SK-N-SH (cell line): ENCODE measurements around the gene REPS2. TPM values are rescaled to one million over a fixed set of nuclear protein-coding genes. Genes with fewer than 3 reads are reported as not detected.

Experiments
- CTCF ChIA-PET: fragments of 300-600, 350-600 bp; formaldehyde crosslinking; extraction: SDS; loops from one replicate; lab custom pipeline; 2021; lab: Yijun Ruan, JAX
- POLR2A ChIA-PET: fragments of 350-600 bp; sonication (Branson Sonifier 250); formaldehyde crosslinking; extraction: SDS; loops from one replicate; lab custom pipeline; 2020; ENCODE audit warnings: antibody characterized with exemption, inconsistent platforms; lab: Yijun Ruan, JAX
- DNase-seq: peaks from one replicate; pipeline ENCODE4 v3.0.0; 2012
- H2AFZ ChIP-seq: fragments of 200-600 bp; sonication (generic); 2 replicates; pipeline ENCODE4 v1.8.1; 2016; ENCODE audit warnings: antibody characterized with exemption, mild to moderate bottlenecking, low read depth
- H3F3A ChIP-seq: fragments of 200-600 bp; sonication (generic); replicated peaks from 2 replicates; pipeline ENCODE3; 2016; ENCODE audit warnings: antibody characterized with exemption, mild to moderate bottlenecking; ENCODE audit not compliant: insufficient read depth
- H3K27ac ChIP-seq, 2 experiments: fragments of 200-500 bp in 1 of 2; fragments of 200-600 bp in 1 of 2; sonication (Bioruptor generic) in 1 of 2; sonication (generic), shearing (Covaris generic) in 1 of 2; 2 replicates each; pipeline versions ENCODE4 v1.5.1 to v1.6.1; 2014 to 2016; ENCODE audit warnings: low read depth in 2 of 2, inconsistent platforms in 1 of 2, low read length in 1 of 2, mild to moderate bottlenecking in 1 of 2, mixed read lengths in 1 of 2
- H3K27me3 ChIP-seq: fragments of 200-600 bp; sonication (generic), shearing (Covaris generic); 2 replicates; pipeline ENCODE4 v1.6.1; 2016; ENCODE audit warnings: mixed run types; ENCODE audit not compliant: insufficient read depth
- H3K36me3 ChIP-seq, 2 experiments: fragments of 200-500 bp in 1 of 2; fragments of 200-600 bp in 1 of 2; sonication (Bioruptor generic) in 1 of 2; sonication (generic) in 1 of 2; replicated peaks in 1 of 2; 2 replicates each; pipeline versions ENCODE3 to v1.5.1; 2014 to 2016; ENCODE audit warnings: low read length in 1 of 2, mild to moderate bottlenecking in 1 of 2; ENCODE audit not compliant: insufficient read depth in 2 of 2, control insufficient read depth in 1 of 2
- H3K4me1 ChIP-seq, 2 experiments: fragments of 200-500 bp in 1 of 2; fragments of 200-600 bp in 1 of 2; sonication (Bioruptor generic) in 1 of 2; sonication (generic), shearing (Covaris generic) in 1 of 2; 2 replicates each; pipeline versions ENCODE4 v1.5.1 to v1.6.1; 2014 to 2016; ENCODE audit warnings: low read depth in 1 of 2, low read length in 1 of 2, mixed run types in 1 of 2; ENCODE audit not compliant: insufficient read depth in 2 of 2, control insufficient read depth in 1 of 2
- H3K4me2 ChIP-seq: fragments of 200-600 bp; sonication (generic), shearing (Covaris generic); 2 replicates; pipeline ENCODE4 v1.6.1; 2017; ENCODE audit warnings: mixed run types
- H3K4me3 ChIP-seq, 2 experiments: fragments of 200-500 bp in 1 of 2; fragments of 200-600 bp in 1 of 2; sonication (Bioruptor generic) in 1 of 2; sonication (generic), shearing (Covaris generic) in 1 of 2; 2 replicates each; pipeline versions ENCODE4 v1.5.1 to v1.8.1; 2014 to 2016; ENCODE audit warnings: low read depth in 2 of 2, inconsistent platforms in 1 of 2, low read length in 1 of 2, mild to moderate bottlenecking in 1 of 2, mixed read lengths in 1 of 2, moderate library complexity in 1 of 2
- H3K79me2 ChIP-seq: fragments of 200-600 bp; sonication (generic); 2 replicates; pipeline ENCODE4 v1.8.1; 2017; ENCODE audit warnings: mild to moderate bottlenecking; ENCODE audit not compliant: insufficient read depth
- H3K9ac ChIP-seq: fragments of 200-600 bp; sonication (generic); 2 replicates; pipeline ENCODE4 v1.6.1; 2017; ENCODE audit warnings: mixed run types
- H3K9me2 ChIP-seq: fragments of 200-600 bp; sonication (generic); 2 replicates; pipeline ENCODE4 v1.6.1; 2017; ENCODE audit warnings: mixed run types
- H3K9me3 ChIP-seq: fragments of 200-600 bp; sonication (generic); 2 replicates; pipeline ENCODE4 v1.6.1; 2017; ENCODE audit warnings: mixed run types, mild to moderate bottlenecking, moderate library complexity
- H4K20me1 ChIP-seq: fragments of 200-600 bp; sonication (generic); 2 replicates; pipeline ENCODE4 v1.6.1; 2017; ENCODE audit warnings: mild to moderate bottlenecking, mixed run types; ENCODE audit not compliant: insufficient read depth
- FOXM1 ChIP-seq: IDR thresholded peaks from 2 replicates; pipeline ENCODE4 v1.4.0; 2012; ENCODE audit warnings: low read depth, mild to moderate bottlenecking
- GATA2 ChIP-seq: sonication (generic); formaldehyde crosslinking; IDR thresholded peaks from 2 replicates; pipeline ENCODE4 v1.5.0; 2020; ENCODE audit warnings: mild to moderate bottlenecking, missing genetic modification reagents
- MXI1 ChIP-seq: IDR thresholded peaks from 2 replicates; pipeline ENCODE4 v1.6.1; 2012; ENCODE audit warnings: mild to moderate bottlenecking, low read depth, low read length, improper control_type of control experiment
- PBX3 ChIP-seq: IDR thresholded peaks from 2 replicates; pipeline ENCODE4; 2012
- POLR2AphosphoS5 ChIP-seq: IDR thresholded peaks from 2 replicates; pipeline ENCODE4 v1.6.1; 2012; ENCODE audit warnings: low read depth, low read length
- RAD21 ChIP-seq: IDR thresholded peaks from 2 replicates; pipeline ENCODE4 v1.6.1; 2012; ENCODE audit warnings: mild to moderate bottlenecking, low read length
- RXRA ChIP-seq: IDR thresholded peaks from 2 replicates; pipeline ENCODE4 v1.4.0; 2012; ENCODE audit warnings: low read depth, mild to moderate bottlenecking, borderline replicate concordance
- SIN3A ChIP-seq: IDR thresholded peaks from 2 replicates; pipeline ENCODE4 v1.6.1; 2012; ENCODE audit warnings: low read depth, mild to moderate bottlenecking, low read length, moderate library complexity, borderline replicate concordance
- TEAD4 ChIP-seq: IDR thresholded peaks from 2 replicates; pipeline ENCODE4 v1.4.0; 2012; ENCODE audit warnings: mild to moderate bottlenecking, borderline replicate concordance; ENCODE audit not compliant: insufficient read depth
- USF2 ChIP-seq: fragments of 150-350 bp; IDR thresholded peaks from 2 replicates; pipeline ENCODE4 v1.6.1; 2017; ENCODE audit warnings: antibody characterized with exemption, low read length, low read depth, borderline replicate concordance
- YY1 ChIP-seq: IDR thresholded peaks from 2 replicates; pipeline ENCODE4 v1.4.0; 2012; ENCODE audit warnings: low read depth, mild to moderate bottlenecking
- WGBS: methylation state at CpG from one replicate; pipeline ENCODE4 v1.1.6; 2017; ENCODE audit warnings: low lambda C conversion rate; 5-methylcytosine and 5-hydroxymethylcytosine counted together
- polyA plus RNA-seq, 3 experiments: library from polyadenylated mRNA; depleted of rRNA; stranded (reverse); fragments of >200 nt; gene quantifications; 2 replicates each; pipeline ENCODE4 v1.2.3, GENCODE V29; 2012
- TF ChIP-seq, protein P1 (sequence below): IDR thresholded peaks from 2 replicates; pipeline ENCODE4 v1.4.0; 2012; ENCODE audit warnings: low read depth, borderline replicate concordance

The REPS2 gene
- polyA plus RNA-seq, 1 of the 3 experiments (the other 2 are of a cell fraction), result 0.62 TPM

DNA sequence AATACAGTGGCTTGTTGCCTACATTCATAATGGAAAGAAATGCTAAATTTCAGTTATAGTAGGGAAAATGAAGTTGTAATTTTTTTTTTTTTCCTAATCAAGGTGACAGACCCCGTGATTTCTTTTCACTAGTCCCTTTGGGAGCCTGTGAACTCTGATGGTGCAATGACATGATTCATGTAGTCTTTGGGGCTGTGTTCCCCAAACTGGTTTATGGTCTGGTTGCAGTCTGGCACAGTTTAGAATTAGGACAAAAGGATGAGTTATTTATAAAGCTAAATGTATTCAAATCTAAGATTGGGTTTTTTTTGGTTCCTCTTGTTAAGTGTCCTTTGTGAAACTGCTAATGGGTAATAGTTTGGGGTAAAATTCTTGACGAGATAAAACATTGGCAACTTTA lies 66.0 kb downstream of the REPS2 start:
- Histone ChIP-seq H3K4me1 (no peaks in the 10 kb centered on the region), H3K9me2 (no peaks in the 10 kb centered on the region), H3K27me3 (no peaks in the 10 kb centered on the region; the same call in 1 of the 2 replicates), H3K4me2 (no peak overlapping the region), H2AFZ (no peak overlapping the region), H3K9ac (no peak overlapping the region), H4K20me1 (no peaks in the 10 kb centered on the region), H3F3A (no peaks in the 10 kb centered on the region), H3K27ac (no peak overlapping the region), H3K79me2 (no peaks in the 10 kb centered on the region), H3K36me3 (no peaks in the 10 kb centered on the region), H3K9me3 (no peaks in the 10 kb centered on the region), H3K4me3 (no peak overlapping the region)
- TF ChIP-seq RXRA (no peak), YY1 (no peak), USF2 (no peak), PBX3 (no peak), POLR2AphosphoS5 (no peak), MXI1 (no peak), TEAD4 (no peak), GATA2 (CRISPR knock-in tag) (no peak), RAD21 (no peak)
- DNase-seq, result no peak
- ChIA-PET CTCF (no interaction called here), POLR2A (no interaction called here)
- WGBS, result 47% methylated on average over 2 of the region's 2 CpGs

- Histone ChIP-seq H3K27ac (no peak overlapping the region), H3K4me2 (no peak overlapping the region), H3K9ac (no peak overlapping the region), H3K9me2 (no peaks in the 10 kb centered on the region), H3K4me3 (no peak overlapping the region; a peak in 1 of 4 replicates), H3K79me2 (no peaks in the 10 kb centered on the region), H3F3A (no peaks in the 10 kb centered on the region), H3K36me3 (no peaks in the 10 kb centered on the region), H4K20me1 (no peaks in the 10 kb centered on the region), H3K4me1 (no peaks in the 10 kb centered on the region), H3K9me3 (no peaks in the 10 kb centered on the region), H3K27me3 (no peaks in the 10 kb centered on the region; the same call in 1 of the 2 replicates), H2AFZ (no peak overlapping the region)
- DNase-seq, result no peak
- TF ChIP-seq RAD21 (no peak), SIN3A (no peak), FOXM1 (no peak), PBX3 (no peak)
- TF ChIP-seq, protein P1, sequence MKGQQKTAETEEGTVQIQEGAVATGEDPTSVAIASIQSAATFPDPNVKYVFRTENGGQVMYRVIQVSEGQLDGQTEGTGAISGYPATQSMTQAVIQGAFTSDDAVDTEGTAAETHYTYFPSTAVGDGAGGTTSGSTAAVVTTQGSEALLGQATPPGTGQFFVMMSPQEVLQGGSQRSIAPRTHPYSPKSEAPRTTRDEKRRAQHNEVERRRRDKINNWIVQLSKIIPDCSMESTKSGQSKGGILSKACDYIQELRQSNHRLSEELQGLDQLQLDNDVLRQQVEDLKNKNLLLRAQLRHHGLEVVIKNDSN, result no peak
- POLR2A ChIA-PET, result no interaction called here
- CTCF ChIA-PET, result interaction anchor here (1.1 to 1.3 kb wide), 2 partner anchors 9 to 10 kb away, joined by 3 read pairs; no protein-coding TSS in a partner anchor
- WGBS, result 39% methylated on average over 3 of the region's 3 CpGs
These were observed 67.8 kb downstream of the REPS2 start for GRCh38 chrX:17014216-17014615.
